HG03342 (cell line): ENCODE data around the gene TMEM87B.
"Not testable (repeated sequence)": the region's sequence is repeated elsewhere in the genome, so short reads cannot be mapped to it uniquely, and the experiment has no call there.

Experiments
- ATAC-seq: cut with Tn5 transposase; IDR thresholded peaks from one replicate; pipeline ENCODE4 v1.9.1; 2021; ENCODE audit warnings: mild to moderate bottlenecking, moderate library complexity; ENCODE audit not compliant: unreplicated experiment

Gene TMEM87B

GRCh38 chr2:112113354-112113753 is 58.3 kb downstream of the TMEM87B start:
- not testable (repeated sequence) for ATAC-seq

GRCh38 chr2:112118148-112118547 is 63.1 kb downstream of the TMEM87B start:
- no peak for ATAC-seq

- no peak for ATAC-seq
These were observed 66.7 kb downstream of the TMEM87B start for GRCh38 chr2:112121682-112122254.

- ATAC-seq = no peak
These were observed 74.0 kb downstream of the TMEM87B start for GRCh38 chr2:112129060-112129459.

GRCh38 chr2:112133344-112133743 is 78.3 kb downstream of the TMEM87B start:
- no peak for ATAC-seq

GRCh38 chr2:112134120-112134519 is 79.1 kb downstream of the TMEM87B start:
- ATAC-seq = no peak

- ATAC-seq = no peak
These were observed 81.0 kb downstream of the TMEM87B start for GRCh38 chr2:112136096-112136495.

- ATAC-seq = no peak
These were observed 82.6 kb downstream of the TMEM87B start for GRCh38 chr2:112137516-112138158.

- ATAC-seq = no peak
These were observed 83.3 kb downstream of the TMEM87B start, which contains the start of gene FBLN7 for GRCh38 chr2:112138159-112139032. Gene FBLN7, plus strand, starts transcription at chr2:112138385. Its CDS starts 271 bp downstream, at chr2:112138656.

GRCh38 chr2:112139033-112139614 is 84.1 kb downstream of the TMEM87B start:
- ATAC-seq = not testable (repeated sequence)

- ATAC-seq = not testable (repeated sequence)
These were observed 84.7 kb downstream of the TMEM87B start for GRCh38 chr2:112139661-112140204.

GRCh38 chr2:112140205-112140802 is 85.2 kb downstream of the TMEM87B start:
- ATAC-seq = no peak

GRCh38 chr2:112140899-112141625 is 86.0 kb downstream of the TMEM87B start:
- no peak for ATAC-seq

- no peak for ATAC-seq
These were observed 86.5 kb downstream of the TMEM87B start for GRCh38 chr2:112141626-112142007.

- ATAC-seq = no peak
These were observed 87.5 kb downstream of the TMEM87B start for GRCh38 chr2:112142525-112143078.

- no peak for ATAC-seq
These were observed 88.1 kb downstream of the TMEM87B start for GRCh38 chr2:112143150-112143549.

GRCh38 chr2:112144966-112145365 is 89.9 kb downstream of the TMEM87B start:
- ATAC-seq = no peak

- no peak for ATAC-seq
These were observed 92.5 kb downstream of the TMEM87B start for GRCh38 chr2:112147382-112148168.

GRCh38 chr2:112148477-112148876 is 93.4 kb downstream of the TMEM87B start:
- no peak for ATAC-seq
